22Rv1 (cell line): Measurements from ENCODE around the gene PAPPA2.

Source experiments
- CTCF ChIP-seq: fragments of 450-650 bp; IDR thresholded peaks from 2 replicates; pipeline ENCODE4 v1.5.1; 2017; ENCODE audit warnings: mild to moderate bottlenecking
- ZFX ChIP-seq: fragments of 450-650 bp; IDR thresholded peaks from 2 replicates; pipeline ENCODE4 v1.6.1; 2017; ENCODE audit warnings: antibody characterized with exemption, borderline replicate concordance

- TF ChIP-seq CTCF (no peak), ZFX (no peak)
Measured at GRCh38 chr1:176440176-176440575, 22.8 kb upstream of the PAPPA2 start.
